Activated gamma-delta T cell (primary cell): ENCODE data around the gene TPP2.

ENCODE experiments used
- DNase-seq: peaks from one replicate; lab custom pipeline; 2025; lab: John Stamatoyannopoulos, UW

TPP2 gene

DNA sequence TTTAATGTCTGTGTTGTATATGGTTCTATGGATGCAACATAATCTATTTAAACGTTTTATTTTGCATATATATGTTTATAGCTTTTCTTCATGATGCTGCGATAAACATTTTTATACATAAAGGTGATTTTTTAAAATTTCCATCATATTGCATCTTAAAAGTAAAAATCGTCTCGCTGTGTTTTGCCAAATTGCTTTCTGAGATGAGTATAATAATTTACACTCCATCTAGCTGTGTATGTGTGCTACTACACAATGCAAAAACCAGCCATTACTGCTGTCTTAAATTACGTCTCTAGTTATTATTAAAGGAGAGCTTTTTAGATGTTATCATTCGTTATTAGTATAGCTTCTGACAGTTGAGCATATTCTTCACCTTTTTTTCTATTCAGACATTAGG lies 60.8 kb downstream of the TPP2 start:
- DNase-seq = no peak

DNA sequence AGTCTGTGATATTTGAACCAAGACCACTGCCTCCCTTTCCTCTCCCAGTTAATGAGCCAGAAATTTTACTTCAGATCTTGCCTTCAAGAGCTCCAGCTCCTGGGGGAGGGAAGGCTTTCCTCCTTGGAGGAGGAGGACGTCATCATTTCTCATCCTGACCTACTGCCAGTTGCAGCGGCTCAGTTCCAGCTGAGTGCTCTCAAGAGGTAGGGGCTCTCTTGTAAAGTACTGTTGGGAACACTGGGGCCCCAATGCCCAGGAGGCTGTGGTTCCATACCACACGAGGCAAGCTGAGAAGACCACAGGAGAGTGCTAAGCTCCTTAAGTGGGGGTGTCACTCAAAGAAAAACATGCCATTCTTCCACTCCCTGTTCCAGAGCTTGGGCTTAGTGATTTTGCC lies 61.9 kb downstream of the TPP2 start:
- no peak for DNase-seq

DNA sequence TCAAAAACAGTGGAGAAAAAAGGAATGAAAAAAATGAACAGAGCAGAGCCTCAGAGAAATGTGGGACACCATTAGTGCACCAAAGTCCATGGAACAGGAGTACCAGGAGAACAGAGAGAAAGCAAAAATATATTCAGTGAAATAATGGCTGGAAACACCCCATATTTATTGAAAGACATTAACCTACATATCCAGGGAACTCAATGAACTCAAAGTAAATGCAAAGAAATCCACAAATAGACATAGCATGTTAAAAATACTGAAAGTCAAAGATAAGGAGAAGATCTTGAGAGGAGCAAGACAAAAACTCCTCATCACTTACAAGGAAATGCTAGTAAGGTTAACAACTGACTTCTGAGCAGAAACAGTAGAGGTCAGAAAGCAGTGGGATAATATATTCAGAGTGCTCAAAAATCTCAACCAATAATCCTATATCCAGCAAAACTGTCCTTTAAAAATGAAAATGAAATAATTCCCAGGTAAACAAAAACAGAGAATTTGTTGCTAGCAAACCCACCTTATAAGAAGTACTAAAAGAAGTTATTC lies 62.5 kb downstream of the TPP2 start:
- DNase-seq = no peak

DNA sequence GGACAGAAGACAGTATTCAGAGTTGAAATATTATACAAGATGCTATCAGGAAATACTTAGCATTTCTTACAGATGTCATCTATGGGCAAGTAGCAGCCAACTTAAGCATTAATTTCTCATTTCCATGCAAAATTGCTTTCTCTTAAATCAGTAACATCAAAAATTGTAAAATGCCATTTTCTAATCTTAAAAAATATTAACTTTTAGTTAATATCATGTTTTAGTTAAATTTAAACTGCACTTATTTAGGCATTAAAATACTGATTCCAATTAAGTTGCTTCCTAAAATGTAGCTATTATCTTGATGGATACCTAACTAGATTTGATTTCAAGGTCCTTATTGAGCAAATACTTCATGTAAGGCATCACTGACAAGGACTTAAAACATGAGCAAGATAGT lies 70.2 kb downstream of the TPP2 start:
- no peak for DNase-seq

DNA sequence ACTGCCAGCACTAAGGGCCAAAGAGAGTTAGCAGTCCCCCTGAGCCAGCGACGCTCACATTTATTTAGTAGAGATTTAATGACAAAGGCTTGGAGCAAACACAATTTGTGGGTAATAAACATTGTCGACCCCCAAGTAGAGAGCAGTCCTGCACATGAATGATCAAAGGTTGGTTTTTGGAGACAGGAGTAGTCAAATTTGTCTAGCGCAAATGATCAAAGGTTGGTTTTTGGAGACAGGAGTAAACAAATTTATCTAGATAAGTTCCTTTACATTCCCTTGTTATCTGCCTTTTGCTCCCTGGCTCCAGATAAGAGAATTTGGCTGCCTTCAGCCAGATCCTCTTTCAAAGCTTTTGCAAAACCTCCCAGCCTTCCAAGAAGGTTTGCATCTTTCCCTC lies 71.1 kb downstream of the TPP2 start:
- DNase-seq = no peak

DNA sequence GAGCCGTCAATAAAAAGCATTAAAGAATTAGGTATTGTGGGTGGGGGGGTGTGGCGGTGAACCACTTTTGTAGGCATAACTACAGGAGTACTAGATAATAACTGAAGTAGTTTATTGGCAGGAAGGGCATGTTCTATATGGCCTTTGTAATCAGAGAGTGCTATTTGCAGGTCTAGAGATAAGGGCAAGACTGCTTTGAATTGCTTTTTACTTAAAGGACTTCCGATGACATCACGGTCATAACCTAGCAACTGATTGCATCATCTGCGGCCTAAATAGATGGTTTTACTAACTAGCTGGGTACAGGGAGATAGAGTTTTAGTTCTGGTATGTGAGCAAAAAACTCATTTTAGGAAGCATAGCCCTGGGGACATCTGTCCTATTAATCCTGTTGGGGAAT lies 73.3 kb downstream of the TPP2 start:
- DNase-seq = no peak

DNA sequence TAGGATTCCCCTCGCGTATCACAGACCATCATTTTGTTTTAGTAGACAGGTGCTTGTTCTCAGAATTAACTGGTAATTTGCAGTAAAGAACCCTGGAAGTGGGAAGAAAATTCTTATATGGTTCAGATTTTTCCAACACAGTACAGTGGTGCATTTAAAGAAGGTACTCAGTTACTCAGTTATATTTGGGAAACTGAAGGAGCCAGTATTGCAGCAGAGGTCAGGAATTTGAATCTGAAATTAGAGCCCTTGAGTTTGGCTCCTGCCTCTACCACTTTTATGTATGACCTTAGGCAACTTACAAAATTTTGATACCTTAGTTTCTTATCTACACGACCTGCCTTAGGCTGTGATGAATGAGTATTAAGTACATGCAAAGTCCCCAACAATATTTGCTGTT lies 78.3 kb downstream of the TPP2 start:
- DNase-seq = no peak

DNA sequence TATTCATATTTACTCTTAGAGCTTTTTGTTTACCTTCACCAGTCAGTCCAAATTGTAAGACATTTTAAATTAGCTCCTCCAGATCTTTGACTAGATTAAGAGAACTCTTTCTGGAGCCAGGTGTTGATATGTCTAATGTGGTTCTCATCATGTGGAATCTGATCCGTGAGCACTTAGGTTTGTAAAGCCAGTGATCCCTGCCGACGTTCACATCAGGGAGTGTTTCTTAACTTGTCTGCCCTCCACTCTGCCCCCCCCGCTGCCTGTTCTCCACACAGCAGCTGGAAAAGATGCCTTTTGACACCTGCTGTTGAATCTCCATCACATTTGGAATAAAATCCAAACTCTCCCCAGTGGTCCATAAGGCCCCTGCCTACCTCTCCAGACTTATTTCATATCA lies 80.3 kb downstream of the TPP2 start:
- no peak for DNase-seq

DNA sequence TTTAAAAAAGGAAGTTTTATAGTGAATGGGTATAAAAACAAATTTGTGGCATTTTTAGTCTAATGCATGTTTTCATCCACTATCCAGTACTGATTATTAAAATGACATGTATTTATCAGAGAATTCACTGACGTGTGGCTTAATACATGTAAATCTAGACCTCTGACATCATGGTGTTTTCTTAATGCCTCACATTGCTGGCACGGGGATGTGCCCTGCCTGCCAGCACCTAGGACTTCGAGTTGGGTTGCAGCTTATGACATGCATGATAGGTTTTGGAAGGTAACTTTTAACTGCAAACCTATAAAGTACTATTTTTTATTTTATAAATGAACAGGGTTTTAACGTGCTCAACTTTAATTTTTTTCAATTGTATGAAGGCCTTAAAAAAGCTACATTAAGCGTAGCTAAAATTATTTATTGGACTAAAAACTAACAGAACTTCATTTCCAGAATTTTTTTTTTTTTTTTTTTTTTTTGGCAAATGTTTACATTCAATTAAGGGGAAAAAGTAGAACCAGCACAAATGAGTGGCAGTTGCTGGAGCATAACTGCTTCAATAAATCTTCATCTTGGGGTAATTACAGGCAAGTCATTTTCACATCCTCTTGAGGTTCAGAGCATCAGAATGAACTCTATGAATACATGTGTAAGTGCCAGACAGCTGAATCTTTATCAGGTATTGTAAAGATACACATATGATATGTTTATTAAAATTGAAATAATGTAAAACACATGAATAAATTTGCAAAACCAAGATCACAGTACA lies 81.7 kb downstream of the TPP2 start:
- DNase-seq = no peak

DNA sequence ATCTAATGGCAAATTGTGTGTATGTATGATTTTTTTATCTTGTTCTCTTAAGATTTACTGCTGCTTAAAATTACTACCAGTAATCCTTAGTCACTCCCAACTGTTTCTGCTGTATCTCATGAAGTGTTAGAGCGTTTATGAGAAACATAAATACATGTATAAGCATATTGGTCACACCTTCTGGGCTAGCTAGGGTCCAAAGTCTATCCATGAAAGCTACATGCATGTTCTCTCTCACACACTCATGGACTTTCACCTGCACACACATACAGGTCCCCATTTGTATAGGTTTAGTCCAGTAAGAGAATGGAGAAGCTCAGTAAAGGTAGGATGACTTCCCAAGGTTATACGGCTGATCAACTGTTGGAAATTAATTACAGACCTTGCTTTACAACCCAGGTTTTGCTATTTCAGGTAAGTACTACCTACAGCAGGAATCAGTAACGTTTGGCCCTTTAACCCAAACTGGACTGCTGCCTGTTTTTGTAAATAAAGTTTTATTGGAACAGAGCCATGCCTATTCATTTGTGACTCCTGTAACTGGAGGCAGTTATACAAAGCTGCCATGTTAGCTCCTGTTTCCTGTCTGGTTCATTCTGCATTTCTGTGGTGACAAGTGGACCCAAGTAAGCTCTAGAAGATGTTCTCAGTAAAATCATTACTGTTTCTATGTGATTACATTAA lies 82.8 kb downstream of the TPP2 start:
- no peak for DNase-seq

DNA sequence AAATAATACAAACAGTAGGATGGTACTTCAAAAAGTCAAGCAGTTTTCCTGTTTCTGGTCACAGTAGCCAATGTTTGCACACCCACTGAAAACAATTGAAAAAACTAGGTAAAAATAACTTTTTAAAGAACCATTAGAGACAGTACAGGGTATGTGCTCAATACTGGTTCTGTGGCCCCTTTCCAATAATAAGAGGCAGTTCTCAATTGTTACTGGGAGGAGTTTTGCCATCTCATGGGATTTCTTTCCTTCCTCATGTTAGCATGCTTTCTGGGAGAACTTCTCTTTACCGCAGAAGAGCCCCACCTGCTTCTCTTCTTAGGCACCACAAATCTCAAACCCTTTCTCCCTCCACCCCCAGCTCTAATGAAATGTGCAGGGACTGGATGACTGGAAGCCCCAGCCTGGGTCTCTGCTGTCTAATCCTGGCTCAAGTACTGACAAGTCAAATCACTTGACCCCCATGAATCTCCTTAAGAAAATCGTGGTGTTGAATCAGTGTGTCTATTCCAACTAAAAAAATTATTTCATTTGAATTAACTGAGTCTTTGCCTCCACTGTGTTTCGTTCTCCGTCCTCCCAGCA lies 83.4 kb downstream of the TPP2 start:
- DNase-seq = no peak

DNA sequence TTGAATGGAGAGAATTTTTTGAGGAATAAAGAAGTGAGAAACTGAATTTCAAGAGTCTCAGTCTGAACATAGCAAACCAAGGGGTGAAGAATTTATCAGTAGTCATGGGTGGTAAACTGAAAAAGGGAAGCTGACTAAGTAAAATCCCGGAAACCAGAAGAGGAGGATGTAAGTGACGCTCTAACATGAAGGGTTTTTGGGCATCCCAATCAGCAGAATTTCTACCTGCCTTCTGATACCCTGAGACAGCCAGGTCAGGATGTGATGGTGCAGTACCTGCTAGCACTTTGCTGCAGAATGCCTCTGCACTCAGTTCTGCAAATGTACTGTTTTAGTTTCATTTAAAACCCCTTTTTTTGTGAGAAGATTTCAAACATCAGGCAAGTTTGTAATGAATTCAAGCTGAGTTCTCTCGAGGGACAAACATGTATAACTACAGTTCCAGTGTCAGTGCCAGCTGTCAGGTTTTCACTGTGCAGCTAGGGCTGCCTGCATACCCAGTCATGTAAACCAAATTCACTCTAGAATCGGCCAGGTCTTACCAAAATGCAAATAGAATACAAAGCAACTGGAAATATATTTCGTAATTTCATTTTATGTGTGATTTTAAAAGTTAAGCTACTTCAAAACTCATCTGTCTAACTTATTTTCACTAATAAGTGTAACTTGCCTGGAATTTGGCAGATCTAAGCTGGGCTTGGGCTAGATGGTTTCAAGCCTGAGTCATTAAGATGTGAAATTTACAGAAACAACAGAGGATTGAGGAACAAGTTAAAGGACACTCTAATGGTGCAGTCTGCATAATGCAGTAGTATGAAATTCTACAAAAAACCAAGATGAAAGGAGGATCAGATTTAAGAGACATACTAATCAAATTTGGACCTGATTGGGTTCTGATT lies 84.3 kb downstream of the TPP2 start:
- no peak for DNase-seq

DNA sequence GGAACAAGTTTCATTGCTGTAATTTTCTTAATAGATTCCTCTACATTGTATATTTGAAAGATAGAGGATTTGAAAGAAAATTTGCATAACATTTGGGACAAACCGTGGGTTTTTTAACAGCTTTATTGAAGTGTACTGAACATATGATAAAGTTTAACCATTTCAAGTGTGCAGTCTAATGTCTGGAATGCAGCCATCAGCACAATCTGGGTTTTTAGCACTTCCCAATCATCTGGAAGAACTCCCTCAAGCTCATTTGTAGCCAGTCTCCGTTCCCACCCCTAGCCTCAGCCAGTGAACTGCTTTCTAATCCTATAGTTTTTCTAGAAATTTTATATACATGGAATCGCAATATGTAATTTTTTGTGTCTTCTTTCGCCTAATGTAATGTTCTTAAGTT lies 85.4 kb downstream of the TPP2 start:
- no peak for DNase-seq

DNA sequence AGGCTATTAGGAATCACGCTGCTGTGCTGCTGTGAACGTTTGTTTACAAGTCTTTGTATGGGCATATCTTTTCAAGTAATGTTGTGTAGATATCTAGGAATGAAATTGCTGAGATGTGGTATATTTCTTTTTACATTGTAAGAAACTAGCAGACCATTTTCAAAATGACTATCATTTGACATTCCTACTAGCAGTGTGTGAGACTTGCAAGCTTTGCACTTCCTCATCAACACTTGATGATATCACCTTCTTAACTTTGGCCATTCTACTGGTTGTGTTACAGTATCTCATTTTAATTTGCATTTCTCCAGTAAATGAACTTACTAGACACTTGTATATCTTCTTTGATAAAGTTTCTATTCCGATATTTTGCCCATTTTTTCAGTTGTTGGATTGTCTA lies 85.9 kb downstream of the TPP2 start:
- no peak for DNase-seq

DNA sequence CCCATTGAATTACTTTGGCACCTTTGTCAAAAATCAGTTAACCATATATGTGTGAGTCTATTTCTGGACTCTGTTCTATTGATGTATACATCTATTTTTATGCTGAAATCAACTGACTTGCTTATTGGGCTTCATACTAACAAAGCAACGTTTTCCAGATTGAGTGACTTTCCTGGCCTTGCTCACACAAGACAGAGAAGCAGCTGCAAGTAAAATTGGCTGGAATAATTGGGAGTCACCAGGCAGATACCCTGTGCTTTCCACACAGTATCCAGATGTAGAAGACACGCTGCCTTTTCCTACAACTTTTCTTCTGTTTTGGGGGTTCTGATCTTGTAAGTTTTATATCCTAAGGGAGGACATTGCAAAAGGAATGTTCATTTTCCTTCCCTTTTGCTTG lies 86.9 kb downstream of the TPP2 start:
- DNase-seq = no peak

DNA sequence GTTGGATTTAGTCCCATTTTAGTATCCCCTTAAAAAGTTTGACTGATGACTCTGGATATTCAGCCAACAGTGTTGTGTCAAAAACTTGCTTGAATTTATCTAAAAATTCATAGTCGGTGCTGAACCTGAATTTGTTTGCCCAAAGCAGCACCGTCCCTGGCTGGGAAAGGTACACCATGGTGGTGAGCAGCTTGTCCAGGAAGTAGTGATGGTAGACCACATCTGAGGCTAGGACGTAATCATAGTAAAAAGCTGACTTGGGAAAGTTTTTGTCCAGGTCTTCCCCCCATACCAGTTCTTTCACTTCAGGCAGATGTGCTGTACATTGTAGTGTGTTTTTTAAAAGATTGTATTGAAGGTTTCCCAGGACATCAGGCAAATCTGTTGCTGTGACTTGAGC lies 89.2 kb downstream of the TPP2 start:
- DNase-seq = no peak

DNA sequence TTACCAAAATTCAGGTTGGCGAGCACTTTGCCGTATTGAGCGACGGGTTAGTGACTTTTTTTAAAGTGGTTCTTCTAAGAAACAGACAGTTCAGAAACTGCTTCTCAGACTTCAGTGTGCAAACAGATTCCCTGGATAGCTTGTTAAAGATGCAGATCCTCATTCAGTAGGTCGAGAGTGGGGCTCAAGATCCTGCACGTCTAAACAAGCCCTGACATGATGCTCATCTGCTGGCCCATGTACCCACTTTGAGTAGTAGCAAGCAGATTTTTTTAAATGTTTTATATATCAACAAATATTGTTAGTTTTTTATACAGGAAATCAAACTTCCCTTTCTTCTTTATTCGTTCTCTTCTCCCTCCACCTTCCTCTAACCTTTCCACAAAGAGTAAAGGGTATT lies 90.7 kb downstream of the TPP2 start:
- DNase-seq = no peak

DNA sequence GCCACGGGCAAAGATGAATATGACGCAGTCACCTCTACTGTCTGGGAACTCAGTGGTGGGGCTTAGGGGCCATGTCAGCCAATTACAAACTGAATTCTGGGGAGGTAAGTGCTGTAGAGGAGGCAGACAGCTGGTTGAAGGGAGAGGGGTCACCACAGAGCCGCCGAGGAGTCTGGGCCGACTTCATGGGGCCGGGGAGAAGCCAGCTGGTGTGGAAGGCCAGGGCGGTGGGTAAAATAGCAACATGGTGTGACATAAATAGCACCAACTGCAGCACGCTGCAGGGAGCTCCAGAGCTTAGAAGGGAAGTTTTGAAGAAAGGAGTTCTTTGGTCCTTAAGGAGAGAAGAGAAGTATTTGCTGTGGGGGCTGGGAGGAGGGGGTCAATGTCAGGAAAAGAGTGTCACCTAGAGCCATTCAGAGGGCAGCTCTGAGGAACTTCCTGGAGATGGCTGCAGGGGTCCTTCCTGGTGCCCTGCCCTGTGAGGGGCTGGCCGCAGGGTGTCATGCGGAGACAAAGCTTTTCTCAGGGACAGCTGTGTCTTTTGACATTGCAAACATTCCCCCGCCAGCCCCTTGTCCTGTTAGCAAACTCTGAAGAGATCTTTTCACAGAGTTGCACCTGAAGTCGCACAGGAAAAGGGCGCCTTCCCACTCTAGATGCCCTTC lies 91.7 kb downstream of the TPP2 start:
- DNase-seq = no peak

DNA sequence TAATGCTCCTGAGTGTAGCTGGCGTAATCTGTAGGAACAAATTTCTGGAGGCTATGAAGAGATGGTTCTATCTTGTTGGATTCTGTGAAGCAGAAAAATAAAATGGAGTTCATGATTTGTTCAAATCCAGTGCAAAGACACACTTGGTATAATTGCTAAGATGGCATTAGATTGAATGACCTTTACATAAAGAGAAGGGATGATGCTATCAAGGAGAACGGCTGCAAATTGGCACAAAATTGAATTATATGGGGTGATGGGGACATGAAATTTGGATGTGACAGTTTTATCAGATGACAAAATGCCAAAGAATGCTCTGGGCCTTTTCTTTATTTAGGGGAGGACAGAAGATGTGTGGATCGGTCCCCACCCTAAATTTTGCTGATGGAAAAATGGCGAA lies 94.1 kb downstream of the TPP2 start:
- DNase-seq = no peak

DNA sequence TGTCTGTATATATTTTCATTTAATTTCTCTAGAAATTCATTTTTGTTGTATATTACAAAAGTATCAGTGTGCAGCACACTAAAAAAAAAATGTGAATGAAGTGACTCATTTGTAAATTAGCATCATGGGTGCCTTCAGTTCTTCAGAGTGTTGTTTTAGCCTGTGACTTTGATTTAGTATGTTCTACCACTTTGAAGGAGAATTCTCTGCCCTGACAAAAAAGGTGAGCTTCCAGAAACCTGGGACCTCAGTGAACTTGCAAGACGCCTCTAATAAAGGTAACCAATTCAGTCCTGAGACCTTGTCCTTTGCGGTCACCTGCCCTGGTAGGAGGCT lies 95.7 kb downstream of the TPP2 start:
- no peak for DNase-seq

DNA sequence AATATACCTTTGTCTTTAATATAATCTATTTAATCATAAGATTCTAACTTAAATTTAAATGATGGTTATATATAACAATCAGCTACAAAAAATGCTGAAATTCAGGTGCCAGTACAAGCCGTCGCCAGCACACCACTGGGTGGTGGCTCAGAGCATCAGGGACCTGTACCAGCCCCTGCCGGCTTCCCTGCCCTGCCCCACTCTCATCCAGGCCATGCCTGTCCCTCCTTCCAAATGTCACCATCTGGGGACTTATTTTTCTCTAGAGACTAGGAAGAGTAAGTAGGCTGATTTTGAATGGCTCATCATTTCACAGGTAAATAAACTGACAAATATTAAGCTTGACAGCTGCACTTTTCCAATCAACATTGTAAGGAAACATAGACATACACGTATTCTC lies 96.5 kb downstream of the TPP2 start:
- no peak for DNase-seq

DNA sequence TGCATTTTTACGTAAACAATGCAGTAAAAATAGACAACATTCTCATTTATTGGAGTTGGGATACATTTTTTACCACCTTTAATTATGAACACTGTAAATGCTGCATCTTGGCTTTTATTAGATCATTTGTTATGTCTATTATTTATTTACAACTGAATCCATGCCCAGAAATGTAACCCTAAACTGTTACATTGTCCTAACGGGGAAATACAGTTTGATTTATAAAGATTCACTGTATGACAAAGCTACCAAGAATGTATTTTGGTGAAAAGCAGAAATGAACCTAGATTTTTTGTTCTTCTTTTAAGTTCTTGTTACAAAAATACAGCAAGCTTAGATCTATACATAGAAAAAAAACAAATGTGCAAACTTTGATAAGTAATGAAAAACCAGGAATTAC lies 97.0 kb downstream of the TPP2 start:
- no peak for DNase-seq
